ENCODE results near the gene SLC22A14.
"Not testable (repeated sequence)": the region's sequence is repeated elsewhere in the genome, so short reads cannot be mapped to it uniquely, and the experiment has no call there.

The SLC22A14 gene

GRCh38 chr3:38274864-38275649 lies 7.0 kb upstream of the SLC22A14 start:
- DNase-seq, result no peak

- DNase-seq, result no peak
These were observed 6.4 kb upstream of the SLC22A14 start for GRCh38 chr3:38275658-38276057.

- no peak for DNase-seq
These were observed 5.8 kb upstream of the SLC22A14 start for GRCh38 chr3:38276081-38276916.

- DNase-seq, result no peak
These were observed 5.0 kb upstream of the SLC22A14 start for GRCh38 chr3:38276917-38277630.

- DNase-seq, result no peak
These were observed 3.3 kb upstream of the SLC22A14 start for GRCh38 chr3:38278841-38279240.

GRCh38 chr3:38283810-38284755 lies 2.0 kb downstream of the SLC22A14 start:
- DNase-seq, result no peak

- no peak for DNase-seq
These were observed 2.7 kb downstream of the SLC22A14 start for GRCh38 chr3:38284756-38285150.

- not testable (repeated sequence) for DNase-seq
These were observed 7.5 kb downstream of the SLC22A14 start for GRCh38 chr3:38289286-38290217.

- DNase-seq, result not testable (repeated sequence)
These were observed 15.0 kb downstream of the SLC22A14 start for GRCh38 chr3:38297053-38297452.

- DNase-seq, result no peak
These were observed 15.4 kb downstream of the SLC22A14 start for GRCh38 chr3:38297537-38297936.

GRCh38 chr3:38297947-38298711 lies 16.0 kb downstream of the SLC22A14 start:
- peak in 1 of 2 experiments; percentile 33 for DNase-seq

GRCh38 chr3:38306941-38307340 lies 24.8 kb downstream of the SLC22A14 start:
- no peak for DNase-seq

GRCh38 chr3:38307599-38307998 lies 25.5 kb downstream of the SLC22A14 start:
- DNase-seq, result no peak

- no peak for DNase-seq
These were observed 26.4 kb downstream of the SLC22A14 start for GRCh38 chr3:38308456-38308855.

- no peak for DNase-seq
These were observed 29.4 kb downstream of the SLC22A14 start for GRCh38 chr3:38311476-38311875.

- DNase-seq, result no peak
These were observed 29.8 kb downstream of the SLC22A14 start for GRCh38 chr3:38311941-38312340.

- DNase-seq, result no peak
These were observed 30.3 kb downstream of the SLC22A14 start for GRCh38 chr3:38312356-38312755.

- no peak for DNase-seq
These were observed 31.2 kb downstream of the SLC22A14 start for GRCh38 chr3:38313263-38313662.

- no peak for DNase-seq
These were observed 31.6 kb downstream of the SLC22A14 start for GRCh38 chr3:38313695-38314094.

- no peak for DNase-seq
These were observed 32.1 kb downstream of the SLC22A14 start for GRCh38 chr3:38314112-38314763.

Data from SW 1271 (cell line).